Activated CD8-positive, alpha-beta memory T cell treated with anti-CD3 and anti-CD28 coated beads for 48 hours (primary cell): ENCODE data around the gene CADM2.
"Not testable (repeated sequence)": the region's sequence is repeated elsewhere in the genome, so short reads cannot be mapped to it uniquely, and the experiment has no call there.

ENCODE experiments used
- DNase-seq, 3 experiments: peaks; one replicate each; pipeline ENCODE4 v3.0.0-alpha.2; 2020; ENCODE audit warnings: low read depth in 2 of 3, low spot score in 2 of 3

Gene CADM2

GRCh38 chr3:85890043-85890555 lies 931.3 kb downstream of the CADM2 start:
- no peak for DNase-seq

GRCh38 chr3:85903434-85903833 lies 944.6 kb downstream of the CADM2 start:
- no peak for DNase-seq

- DNase-seq = no peak
These were observed 954.2 kb downstream of the CADM2 start for GRCh38 chr3:85912980-85913379.

GRCh38 chr3:85922374-85922773 lies 963.6 kb downstream of the CADM2 start:
- no peak for DNase-seq

- DNase-seq = no peak
These were observed 971.9 kb downstream of the CADM2 start for GRCh38 chr3:85930718-85931117.

GRCh38 chr3:85933326-85933725 lies 974.5 kb downstream of the CADM2 start:
- DNase-seq = no peak

GRCh38 chr3:85935171-85935570 lies 976.4 kb downstream of the CADM2 start:
- no peak for DNase-seq

- no peak for DNase-seq
These were observed 980.3 kb downstream of the CADM2 start for GRCh38 chr3:85939074-85939482.

- no peak for DNase-seq
These were observed 991.6 kb downstream of the CADM2 start for GRCh38 chr3:85950435-85950834.

- DNase-seq = no peak
These were observed 1002.0 kb downstream of the CADM2 start for GRCh38 chr3:85960793-85961192.

- no peak for DNase-seq
These were observed 1019.0 kb downstream of the CADM2 start for GRCh38 chr3:85977615-85978338.

- no peak for DNase-seq
These were observed 1020.2 kb downstream of the CADM2 start for GRCh38 chr3:85979034-85979433.

GRCh38 chr3:85989581-85989980 lies 1030.8 kb downstream of the CADM2 start:
- not testable (repeated sequence) for DNase-seq

- no peak for DNase-seq
These were observed 1070.8 kb downstream of the CADM2 start for GRCh38 chr3:86029590-86029989.

GRCh38 chr3:86037916-86038315 lies 1079.1 kb downstream of the CADM2 start:
- DNase-seq = no peak

- no peak for DNase-seq
These were observed 1087.8 kb downstream of the CADM2 start for GRCh38 chr3:86046436-86047136.

- DNase-seq = no peak
These were observed 1088.4 kb downstream of the CADM2 start for GRCh38 chr3:86047161-86047560.

- DNase-seq = no peak
These were observed 1092.3 kb downstream of the CADM2 start for GRCh38 chr3:86051058-86051457.

GRCh38 chr3:86056032-86056431 lies 1097.2 kb downstream of the CADM2 start:
- DNase-seq = no peak

GRCh38 chr3:86056962-86057361 lies 1098.2 kb downstream of the CADM2 start:
- DNase-seq = no peak

GRCh38 chr3:86073799-86074198 lies 1115.0 kb downstream of the CADM2 start:
- no peak for DNase-seq

- no peak for DNase-seq
These were observed 1128.5 kb downstream of the CADM2 start for GRCh38 chr3:86087160-86087871.
